Stimulated activated CD4-positive, alpha-beta T cell treated with anti-CD3 and anti-CD28 coated beads, TNF-alpha, amount 100 ng/mL, for 4 hours (primary cell): ENCODE measurements around the gene ENGASE.

Experiments
- DNase-seq, 3 experiments: peaks; one replicate each; pipeline ENCODE4 v3.0.0-alpha.2; 2020; ENCODE audit warnings: low read depth in 3 of 3

The ENGASE gene

DNA sequence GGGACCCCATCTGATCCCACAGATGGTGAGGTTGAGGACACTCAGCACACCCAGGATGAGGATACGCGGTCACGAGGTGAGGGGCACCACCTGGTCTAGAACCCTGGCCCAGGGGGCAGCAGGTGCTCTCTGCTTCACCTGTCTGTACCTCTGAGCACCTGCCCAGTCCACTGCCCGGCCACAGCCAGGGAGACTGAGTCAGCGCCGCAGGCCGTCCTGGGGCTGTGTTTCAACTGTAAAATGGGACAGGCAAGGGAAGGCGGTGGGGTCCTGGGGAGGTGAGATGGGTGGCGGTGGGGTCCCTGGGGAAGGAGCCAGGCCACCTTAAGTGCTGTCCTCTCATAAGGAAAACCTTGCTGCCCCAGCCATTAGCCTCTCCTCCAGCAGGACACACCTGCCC is 60.4 kb downstream of the ENGASE start:
- DNase-seq: no peak

DNA sequence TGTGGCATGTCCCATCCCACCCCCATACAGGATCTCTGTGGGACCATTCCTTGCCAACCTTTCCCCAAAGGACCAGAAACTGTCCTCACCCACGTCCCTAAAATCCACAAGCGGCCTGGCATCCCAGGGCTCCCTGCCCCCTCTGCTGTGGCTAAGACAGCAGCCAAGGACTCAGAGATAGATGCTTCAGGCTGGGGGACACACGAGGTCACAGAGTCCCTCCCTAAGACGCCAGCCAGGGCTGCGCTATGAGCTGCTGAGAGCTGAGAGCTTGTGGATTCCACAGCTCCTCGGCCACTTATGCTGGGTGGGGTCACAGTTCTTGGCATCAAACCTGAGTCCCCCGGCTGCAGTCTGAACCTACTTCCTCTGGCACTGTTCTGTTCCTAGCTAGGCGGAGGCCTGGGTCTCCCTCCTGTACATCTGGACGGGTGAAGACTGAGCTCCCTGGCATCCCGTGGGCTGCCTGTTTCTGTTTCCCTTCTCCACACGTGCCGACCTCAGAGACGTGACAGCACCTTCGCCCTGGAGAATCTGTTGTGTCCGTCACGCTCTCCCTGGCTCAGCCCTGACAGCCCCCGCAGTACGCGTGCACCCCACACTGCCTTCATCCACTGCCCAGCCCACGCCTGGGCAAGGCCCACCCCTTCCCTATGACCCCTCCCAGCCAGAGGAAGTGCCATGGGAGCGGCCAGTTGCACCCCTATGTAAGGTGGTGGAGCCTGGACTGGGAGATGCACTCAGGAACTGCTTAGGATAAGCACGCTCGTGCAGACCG is 61.2 kb downstream of the ENGASE start:
- DNase-seq: no peak
